DOHH2 (cell line): ENCODE data around the gene TTBK2.

ENCODE experiments used
- CTCF ChIP-seq: fragments of 200-600 bp; sonication (generic); IDR thresholded peaks from one replicate; pipeline ENCODE4 v1.5.1; 2014; ENCODE audit warnings: antibody characterized with exemption, mild to moderate bottlenecking, low read depth, low read length; ENCODE audit not compliant: poor library complexity, severe bottlenecking
- EZH2phosphoT487 ChIP-seq: fragments of 200-600 bp; sonication (generic); IDR thresholded peaks from 2 replicates; pipeline ENCODE4 v1.6.1; 2017; ENCODE audit warnings: borderline replicate concordance, mild to moderate bottlenecking, antibody characterized with exemption, low read length, moderate library complexity, mixed read lengths

- TF ChIP-seq CTCF, result no peak
- TF ChIP-seq EZH2phosphoT487, result no peak
Measured at GRCh38 chr15:42920519-42921341, at the start of gene TTBK2.
